Endothelial cell of umbilical vein (primary cell): ENCODE data around the gene MOCS2. TPM values are rescaled to one million over a fixed set of nuclear protein-coding genes. Genes with fewer than 3 reads are reported as not detected.

Experiments
- BruUV-seq: library from RNA; stranded (reverse); fragments of 400-500 nt; replicated peaks from 2 replicates; lab custom pipeline; 2021; lab: Mats Ljungman, UMichigan
- CTCF ChIA-PET: fragments of 300-600, 350-600 bp; sonication (Branson Sonifier 250); formaldehyde crosslinking; loops from one replicate; lab custom pipeline; 2021; ENCODE audit warnings: antibody characterized with exemption, inconsistent platforms; lab: Charles Lee
- POLR2A ChIA-PET: fragments of 300-600, 350-600 bp; sonication (Branson Sonifier 250); formaldehyde crosslinking; loops from one replicate; lab custom pipeline; 2021; ENCODE audit warnings: antibody characterized with exemption, inconsistent platforms; lab: Charles Lee
- DNase-seq: peaks from one replicate; pipeline ENCODE4 v3.0.0-alpha.2; 2011; ENCODE audit warnings: low read depth, low spot score
- FAIRE-seq: peaks from 2 replicates; lab custom pipeline; 2011; peaks lifted over from hg19 to GRCh38; lab: Jason Lieb, UNC
- H2AFZ ChIP-seq: 2 replicates; pipeline ENCODE4 v1.6.0; 2012; ENCODE audit warnings: low read depth, low read length, control low read depth, inconsistent platforms
- H3K27ac ChIP-seq: 2 replicates; pipeline ENCODE4 v1.5.1; 2011; ENCODE audit warnings: low read depth, mild to moderate bottlenecking, control low read depth, low read length, moderate library complexity; ENCODE audit not compliant: insufficient read depth
- H3K27me3 ChIP-seq, 2 experiments: 2 replicates each; pipeline versions ENCODE4 v1.6.0 to v1.6.1; 2011; ENCODE audit warnings: low read length in 2 of 2, mixed read lengths in 1 of 2; ENCODE audit not compliant: control insufficient read depth in 2 of 2, insufficient read depth in 2 of 2
- H3K36me3 ChIP-seq, 2 experiments: 2 replicates in 1 of 2; 3 replicates in 1 of 2; pipeline ENCODE4 v1.5.1; 2011; ENCODE audit warnings: low read length in 2 of 2, mild to moderate bottlenecking in 1 of 2, moderate library complexity in 1 of 2; ENCODE audit not compliant: control insufficient read depth in 2 of 2, insufficient read depth in 2 of 2; ENCODE audit errors: extremely low read depth in 1 of 2
- H3K4me1 ChIP-seq: 3 replicates; pipeline ENCODE4 v1.5.1; 2011; ENCODE audit warnings: mild to moderate bottlenecking, low read length; ENCODE audit not compliant: control insufficient read depth, insufficient read depth; ENCODE audit errors: extremely low read depth
- H3K4me2 ChIP-seq: 2 replicates; pipeline ENCODE4 v1.6.1; 2011; ENCODE audit warnings: low read length, control low read depth, mixed read lengths; ENCODE audit not compliant: insufficient read depth
- H3K4me3 ChIP-seq, 3 experiments: fragments of 200-600 bp in 1 of 3; sonication (generic), shearing (Covaris generic) in 1 of 3; replicated peaks in 1 of 3; 2 replicates each; pipeline ENCODE4 v1.5.1; 2011 to 2016; ENCODE audit warnings: control low read depth in 3 of 3, low read length in 3 of 3, mild to moderate bottlenecking in 2 of 3, inconsistent platforms in 1 of 3, low read depth in 1 of 3, moderate library complexity in 1 of 3; ENCODE audit not compliant: insufficient read depth in 1 of 3
- H3K79me2 ChIP-seq: 2 replicates; pipeline ENCODE4 v1.6.0; 2012; ENCODE audit warnings: low read length, inconsistent platforms; ENCODE audit not compliant: control insufficient read depth, insufficient read depth
- H3K9ac ChIP-seq: replicated peaks from 2 replicates; pipeline ENCODE3; 2011; ENCODE audit warnings: low read length, control low read depth; ENCODE audit not compliant: insufficient read depth; ENCODE audit errors: extremely low read depth
- H3K9me1 ChIP-seq: replicated peaks from 3 replicates; pipeline ENCODE4 v1.6.0; 2011; ENCODE audit warnings: mild to moderate bottlenecking, low read length; ENCODE audit not compliant: control insufficient read depth, insufficient read depth; ENCODE audit errors: extremely low read depth
- H3K9me3 ChIP-seq: replicated peaks from 2 replicates; pipeline ENCODE4 v1.5.1; 2012; ENCODE audit warnings: low read length, inconsistent platforms; ENCODE audit not compliant: control insufficient read depth, insufficient read depth
- H4K20me1 ChIP-seq: replicated peaks from 2 replicates; pipeline ENCODE3; 2011; ENCODE audit warnings: mild to moderate bottlenecking, low read length; ENCODE audit not compliant: control insufficient read depth, insufficient read depth; ENCODE audit errors: extremely low read depth
- CTCF ChIP-seq, 2 donors: IDR thresholded peaks; 1 replicate in 1 of 2; 2 replicates in 1 of 2; pipeline ENCODE4 v1.5.1; 2011; ENCODE audit warnings: low read length in 2 of 2, mild to moderate bottlenecking in 2 of 2, moderate library complexity in 2 of 2, control low read depth in 1 of 2, inconsistent platforms in 1 of 2, low read depth in 1 of 2; ENCODE audit not compliant: insufficient read depth in 1 of 2; ENCODE audit errors: extremely low read depth in 1 of 2
- GATA2 ChIP-seq: IDR thresholded peaks from 2 replicates; pipeline ENCODE4 v1.7.0; 2011; ENCODE audit warnings: low read depth, mild to moderate bottlenecking, moderate library complexity, mixed read lengths, low read length; ENCODE audit not compliant: insufficient read length, insufficient read depth
- JUN ChIP-seq: IDR thresholded peaks from 2 replicates; pipeline ENCODE4 v1.6.1; 2011; ENCODE audit warnings: borderline replicate concordance, low read depth; ENCODE audit not compliant: insufficient read length, insufficient read depth
- MAX ChIP-seq: IDR thresholded peaks from 2 replicates; pipeline ENCODE4 v1.6.1; 2011; ENCODE audit not compliant: insufficient read depth, insufficient read length
- POLR2AphosphoS5 ChIP-seq: IDR thresholded peaks from 2 replicates; pipeline ENCODE4 v1.6.1; 2012; ENCODE audit warnings: low read depth, mild to moderate bottlenecking, control low read depth, low read length, moderate library complexity; ENCODE audit not compliant: insufficient read depth
- dilution Hi-C: fragments of 300-500 bp; cut with MboI; formaldehyde crosslinking; loops from one replicate; pipeline ENCODE4 v1.15.0; 2019; ENCODE audit warnings: low sequenced_read_pairs; ENCODE audit not compliant: extremely low pct_ligation_motif_present
- intact Hi-C: fragments of 100-400 bp; cut with micrococcal nuclease; formaldehyde crosslinking; loops from one replicate; pipeline ENCODE4 v1.10.0; 2022
- polyA plus RNA-seq, 4 experiments: library from polyadenylated mRNA; depleted of rRNA in 3 of 4; stranded (reverse) in 3 of 4; unstranded in 1 of 4; fragments of >200 nt; gene quantifications; 2 replicates each; pipeline versions ENCODE4 v1.2.1 to v1.2.3, GENCODE V29; 2011 to 2012; ENCODE audit warnings: missing spikeins in 1 of 4
- total RNA-seq: library from RNA; stranded (reverse); gene quantifications from 2 replicates; pipeline ENCODE4 v1.2.3, GENCODE V29; 2021

The MOCS2 gene
- total and polyA plus RNA-seq, 2 donors (not counting 3 experiments of a cell fraction or from before 2014, with no cell fraction given), result 14.3 to 31.5 TPM

- DNase-seq, result peak; percentile 29
- no peak overlapping the region for H3K27ac ChIP-seq
- ChIA-PET POLR2A (no interaction called here), CTCF (no interaction called here)
- TF ChIP-seq GATA2, result no peak
- TF ChIP-seq JUN, result no peak
- no peak for TF ChIP-seq CTCF (IDR thresholded peaks at IDR 0.05; ENCODE audit: extremely low read depth in 1 of 2, insufficient read depth in 1 of 2, low read depth in 1 of 2, low read length in 2 of 2)
- no peak for TF ChIP-seq MAX
- no peak for TF ChIP-seq POLR2AphosphoS5
- no peaks in the 10 kb centered on the region for H3K4me1 ChIP-seq
- H3K9me3 ChIP-seq, result no peaks in the 10 kb centered on the region
- no peak overlapping the region for H3K9ac ChIP-seq
- H4K20me1 ChIP-seq, result no peaks in the 10 kb centered on the region
- no TSS peak for BruUV-seq
- dilution Hi-C loops (no loop called here), intact Hi-C loops (no loop called here)
- no peak overlapping the region for H3K4me3 ChIP-seq
- no peak overlapping the region for H3K4me2 ChIP-seq
- H2AFZ ChIP-seq, result no peak overlapping the region
- H3K27me3 ChIP-seq, result no peaks in the 10 kb centered on the region
- no peak for FAIRE-seq
- no peaks in the 10 kb centered on the region for H3K9me1 ChIP-seq
- no peaks in the 10 kb centered on the region for H3K79me2 ChIP-seq
- H3K36me3 ChIP-seq, result no peaks in the 10 kb centered on the region
Measured at GRCh38 chr5:53151713-53152458, 42.3 kb upstream of the MOCS2 start.
